Measurements from ENCODE around the gene STK25. TPM values are rescaled to one million over a fixed set of nuclear protein-coding genes. Genes with fewer than 3 reads are reported as not detected.
A peak's percentile ranks its signal among the peaks of the same experiment; 100 is the strongest.

STK25 gene
- total RNA-seq, 4 donors from 2014 or later = 407 to 555 (median 524) TPM

GRCh38 chr2:241553981-241554380 lies 45.6 kb upstream of the STK25 start:
- TF ChIP-seq CTCF (IDR thresholded peaks at IDR 0.05 in 4 of 5, conservative IDR thresholded peaks at IDR 0.05 in 1 of 5) = no peak
- TF ChIP-seq POLR2A (IDR thresholded peaks at IDR 0.05) = no peak
- no peak overlapping the region for H3K4me3 ChIP-seq
- in situ Hi-C loops (cut with MboI; ENCODE audit: low sequenced_read_pairs in 4 of 4) (no loop called here), intact Hi-C loops (cut with DNase I; ENCODE audit: low total_unique reads) (no loop called here)
- H3K4me1 ChIP-seq = no peaks in the 10 kb centered on the region
- no peaks in the 10 kb centered on the region for H3K36me3 ChIP-seq
- peaks cover 13 to 24% (median 20%) of the 10 kb centered on the region in 3 donors for H3K27me3 ChIP-seq
- H3K9me3 ChIP-seq = peaks cover 0 to 3% (median 0%) of the 10 kb centered on the region in 3 donors
- no peak overlapping the region for H3K27ac ChIP-seq
- ATAC-seq = no peak
- DNase-seq = no peak

- H3K4me1 ChIP-seq = no peaks in the 10 kb centered on the region
- DNase-seq (no peak), ATAC-seq (no peak)
- peaks cover 12 to 24% (median 17%) of the 10 kb centered on the region in 3 donors for H3K27me3 ChIP-seq
- no peaks in the 10 kb centered on the region for H3K36me3 ChIP-seq
- no peak for TF ChIP-seq CTCF (IDR thresholded peaks at IDR 0.05 in 4 of 5, conservative IDR thresholded peaks at IDR 0.05 in 1 of 5)
- no peak for TF ChIP-seq POLR2A (IDR thresholded peaks at IDR 0.05)
- H3K4me3 ChIP-seq = no peak overlapping the region
- no peak overlapping the region for H3K27ac ChIP-seq
- in situ Hi-C loops (cut with MboI; ENCODE audit: low sequenced_read_pairs in 4 of 4) = no loop called here
- intact Hi-C loops (cut with DNase I; ENCODE audit: low total_unique reads) = no loop called here
- H3K9me3 ChIP-seq = peaks cover 0 to 3% (median 0%) of the 10 kb centered on the region in 3 donors
Measured at GRCh38 chr2:241553512-241553830, 45.1 kb upstream of the STK25 start.

GRCh38 chr2:241551998-241552737 lies 43.8 kb upstream of the STK25 start:
- peaks cover 2 to 3% of the 10 kb centered on the region in 2 donors for H3K4me1 ChIP-seq
- no peaks in the 10 kb centered on the region for H3K36me3 ChIP-seq
- H3K27ac ChIP-seq = no peak overlapping the region
- ATAC-seq (no peak), DNase-seq (no peak)
- intact Hi-C loops (cut with DNase I; ENCODE audit: low total_unique reads) (no loop called here), in situ Hi-C loops (cut with MboI; ENCODE audit: low sequenced_read_pairs in 4 of 4) (no loop called here)
- peaks cover 0 to 11% (median 3%) of the 10 kb centered on the region in 3 donors for H3K27me3 ChIP-seq
- H3K4me3 ChIP-seq = peak overlapping the region in 1 of 4 donors; percentile 1
- TF ChIP-seq CTCF (IDR thresholded peaks at IDR 0.05 in 4 of 5, conservative IDR thresholded peaks at IDR 0.05 in 1 of 5) (no peak), POLR2A (IDR thresholded peaks at IDR 0.05) (no peak)
- H3K9me3 ChIP-seq = peaks cover 0 to 3% (median 0%) of the 10 kb centered on the region in 3 donors

GRCh38 chr2:241551599-241551997 lies 43.2 kb upstream of the STK25 start:
- in situ Hi-C loops (cut with MboI; ENCODE audit: low sequenced_read_pairs in 4 of 4) (no loop called here), intact Hi-C loops (cut with DNase I; ENCODE audit: low total_unique reads) (no loop called here)
- Histone ChIP-seq H3K4me3 (peak overlapping the region in 1 of 4 donors; percentile 1), H3K9me3 (peaks cover 0 to 1% (median 0%) of the 10 kb centered on the region in 3 donors), H3K27me3 (peaks cover 1 to 5% (median 4%) of the 10 kb centered on the region in 3 donors), H3K4me1 (peaks cover 7% of the 10 kb centered on the region in 2 donors), H3K36me3 (no peaks in the 10 kb centered on the region), H3K27ac (no peak overlapping the region)
- TF ChIP-seq POLR2A (IDR thresholded peaks at IDR 0.05) (no peak), CTCF (IDR thresholded peaks at IDR 0.05 in 4 of 5, conservative IDR thresholded peaks at IDR 0.05 in 1 of 5) (no peak)
- no peak for DNase-seq
- no peak for ATAC-seq
